ENCODE data around the gene PATJ. TPM values are rescaled to one million over a fixed set of nuclear protein-coding genes. Genes with fewer than 3 reads are reported as not detected.
"Not testable (repeated sequence)": the region's sequence is repeated elsewhere in the genome, so short reads cannot be mapped to it uniquely, and the experiment has no call there.

The PATJ gene
- polyA plus RNA-seq, 1 donor from 2014 or later, result 7.8 TPM

- peaks cover 10% of the 10 kb centered on the region for H3K79me2 ChIP-seq (replicated peaks; ENCODE audit: insufficient read depth, low read length)
- H3K9me2 ChIP-seq (ENCODE audit: insufficient read depth, low read length); H3K27ac ChIP-seq (ENCODE audit: low read length); H4K20me1 ChIP-seq (ENCODE audit: insufficient read depth); H3K36me3 ChIP-seq (ENCODE audit: insufficient read depth, low read length); H3K27me3 ChIP-seq (ENCODE audit: insufficient read depth, low read depth, low read length); H3F3A ChIP-seq (ENCODE audit: insufficient read depth, low read length, poor library complexity, severe bottlenecking); H3K4me3 ChIP-seq (ENCODE audit: low read length); H3K9me3 ChIP-seq (ENCODE audit: low read length); H2AFZ ChIP-seq (ENCODE audit: low read depth, low read length); H3K9ac ChIP-seq (ENCODE audit: low read length); H3K4me2 ChIP-seq (ENCODE audit: low read length): not testable (repeated sequence)
Measured at GRCh38 chr1:61718996-61719663, 23.1 kb upstream of the PATJ start.

- Histone ChIP-seq H3K27ac (ENCODE audit: low read length) (peak overlapping the region; percentile 76), H3K9me3 (ENCODE audit: low read length) (no peaks in the 10 kb centered on the region), H3K4me3 (ENCODE audit: low read length) (peak overlapping the region; percentile 79), H4K20me1 (ENCODE audit: insufficient read depth) (no peaks in the 10 kb centered on the region), H3K79me2 (replicated peaks; ENCODE audit: insufficient read depth, low read length) (peaks cover 18% of the 10 kb centered on the region), H3K4me2 (ENCODE audit: low read length) (peak overlapping the region; percentile 30), H3F3A (ENCODE audit: insufficient read depth, low read length, poor library complexity, severe bottlenecking) (no peaks in the 10 kb centered on the region), H3K9me2 (ENCODE audit: insufficient read depth, low read length) (no peaks in the 10 kb centered on the region), H3K9ac (ENCODE audit: low read length) (peak overlapping the region; percentile 85), H2AFZ (ENCODE audit: low read depth, low read length) (peak overlapping the region; percentile 90), H3K36me3 (ENCODE audit: insufficient read depth, low read length) (no peaks in the 10 kb centered on the region), H3K27me3 (ENCODE audit: insufficient read depth, low read depth, low read length) (no peaks in the 10 kb centered on the region)
- TF ChIP-seq REST (IDR thresholded peaks at IDR 0.05; ENCODE audit: borderline replicate concordance) (no peak), EP300 (conservative IDR thresholded peaks at IDR 0.05; ENCODE audit: poor library complexity, severe bottlenecking) (no peak), POLR2AphosphoS5 (IDR thresholded peaks at IDR 0.05) (no peak), TAF1 (IDR thresholded peaks at IDR 0.05; ENCODE audit: low read depth) (no peak), SMC3 (conservative IDR thresholded peaks at IDR 0.05; ENCODE audit: poor library complexity) (no peak), RAD21 (conservative IDR thresholded peaks at IDR 0.05) (no peak), CTCF (IDR thresholded peaks at IDR 0.05; ENCODE audit: poor library complexity, severe bottlenecking) (no peak), MXI1 (conservative IDR thresholded peaks at IDR 0.05; ENCODE audit: poor library complexity, severe bottlenecking) (no peak)
Measured at GRCh38 chr1:61724506-61724812, 17.8 kb upstream of the PATJ start.

Measured in neural cell (in vitro differentiated cells).